Measurements from ENCODE around the gene MEGF11. TPM values are rescaled to one million over a fixed set of nuclear protein-coding genes. Genes with fewer than 3 reads are reported as not detected.

The MEGF11 gene
- total RNA-seq, 2 donors from 2014 or later = not detected

- H3K9me3 ChIP-seq = no peaks in the 10 kb centered on the region
- no peak overlapping the region for H3K27ac ChIP-seq
- no peak for DNase-seq (ENCODE audit: low spot score)
- H3K4me1 ChIP-seq = no peaks in the 10 kb centered on the region
- no peak for TF ChIP-seq CTCF (IDR thresholded peaks at IDR 0.05)
- H3K4me3 ChIP-seq = no peak overlapping the region
- no peaks in the 10 kb centered on the region for H3K36me3 ChIP-seq
- no peaks in the 10 kb centered on the region for H3K27me3 ChIP-seq
Observed at GRCh38 chr15:66186049-66186825, 67.3 kb downstream of the MEGF11 start.

GRCh38 chr15:66184936-66185790, 68.4 kb downstream of the MEGF11 start:
- Histone ChIP-seq H3K9me3 (no peaks in the 10 kb centered on the region), H3K4me1 (no peaks in the 10 kb centered on the region), H3K27me3 (no peaks in the 10 kb centered on the region), H3K36me3 (no peaks in the 10 kb centered on the region), H3K27ac (no peak overlapping the region), H3K4me3 (no peak overlapping the region)
- DNase-seq (ENCODE audit: low spot score) = no peak
- TF ChIP-seq CTCF (IDR thresholded peaks at IDR 0.05) = no peak

- Histone ChIP-seq H3K36me3 (no peaks in the 10 kb centered on the region), H3K27ac (no peak overlapping the region), H3K4me3 (no peak overlapping the region), H3K4me1 (no peaks in the 10 kb centered on the region), H3K27me3 (no peaks in the 10 kb centered on the region), H3K9me3 (no peaks in the 10 kb centered on the region)
- no peak for TF ChIP-seq CTCF (IDR thresholded peaks at IDR 0.05)
- DNase-seq (ENCODE audit: low spot score) = no peak
Observed at GRCh38 chr15:66184492-66184891, 69.1 kb downstream of the MEGF11 start.

- no peak for TF ChIP-seq CTCF (IDR thresholded peaks at IDR 0.05)
- Histone ChIP-seq H3K4me3 (no peak overlapping the region), H3K9me3 (no peaks in the 10 kb centered on the region), H3K36me3 (no peaks in the 10 kb centered on the region), H3K27me3 (no peaks in the 10 kb centered on the region), H3K27ac (no peak overlapping the region), H3K4me1 (no peaks in the 10 kb centered on the region)
- no peak for DNase-seq (ENCODE audit: low spot score)
Observed at GRCh38 chr15:66180531-66181097, 72.9 kb downstream of the MEGF11 start.

GRCh38 chr15:66178531-66178910, 75.0 kb downstream of the MEGF11 start:
- DNase-seq (ENCODE audit: low spot score) = no peak
- Histone ChIP-seq H3K27ac (no peak overlapping the region), H3K36me3 (no peaks in the 10 kb centered on the region), H3K4me1 (no peaks in the 10 kb centered on the region), H3K9me3 (no peaks in the 10 kb centered on the region), H3K27me3 (no peaks in the 10 kb centered on the region), H3K4me3 (no peak overlapping the region)
- no peak for TF ChIP-seq CTCF (IDR thresholded peaks at IDR 0.05)

Data from right atrium auricular region (tissue), 2 donors.